NCI-H1048 (cell line): ENCODE results near the gene STX19.
A peak's percentile ranks its signal among the peaks of the same experiment; 100 is the strongest.
"Not testable (repeated sequence)": the region's sequence is repeated elsewhere in the genome, so short reads cannot be mapped to it uniquely, and the experiment has no call there.

Experiments used
- DNase-seq: peaks from one replicate; lab custom pipeline; 2025; lab: John Stamatoyannopoulos, UW

STX19 gene, protein sequence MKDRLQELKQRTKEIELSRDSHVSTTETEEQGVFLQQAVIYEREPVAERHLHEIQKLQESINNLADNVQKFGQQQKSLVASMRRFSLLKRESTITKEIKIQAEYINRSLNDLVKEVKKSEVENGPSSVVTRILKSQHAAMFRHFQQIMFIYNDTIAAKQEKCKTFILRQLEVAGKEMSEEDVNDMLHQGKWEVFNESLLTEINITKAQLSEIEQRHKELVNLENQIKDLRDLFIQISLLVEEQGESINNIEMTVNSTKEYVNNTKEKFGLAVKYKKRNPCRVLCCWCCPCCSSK

DNA sequence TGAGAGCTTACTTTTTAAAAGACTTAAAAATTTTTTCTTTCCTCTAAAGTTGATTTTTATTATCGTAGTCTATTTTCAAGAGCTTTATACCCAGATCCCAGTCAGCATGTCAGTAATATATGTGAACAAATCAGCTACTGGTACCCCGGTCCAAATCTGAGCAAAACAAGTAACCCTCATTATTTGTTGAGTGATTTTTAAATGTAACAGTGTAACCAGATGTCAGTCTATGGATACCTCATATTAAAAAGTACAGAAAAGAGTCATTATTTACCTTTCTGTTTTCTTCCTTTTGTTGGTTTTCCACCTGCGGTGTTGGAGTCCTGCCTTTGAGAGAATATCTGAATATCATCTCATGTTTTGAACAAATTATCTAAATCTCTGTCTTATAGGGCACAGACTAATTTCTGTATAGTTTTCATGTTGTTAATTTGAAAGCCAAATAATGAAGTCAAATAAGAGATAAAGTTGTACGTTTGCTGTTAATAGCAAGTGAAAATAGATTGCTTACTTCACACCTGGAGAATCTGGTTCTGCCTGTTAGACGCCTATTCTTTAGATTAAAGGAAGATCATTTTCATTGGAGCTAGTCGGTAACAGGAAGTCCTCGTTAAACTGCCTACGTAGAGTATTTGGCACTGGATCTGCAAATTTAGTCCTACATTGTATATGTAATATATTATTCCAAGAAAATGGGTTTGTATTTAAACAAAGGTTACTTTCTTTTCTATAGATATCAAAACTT lies at the start of gene STX19:
Gene STX19, minus strand, starts transcription at position 505 of the 745 bp plus-strand sequence. CDS start 13,328 bp downstream, outside the sequence.
- peak; percentile 10 for DNase-seq

DNA sequence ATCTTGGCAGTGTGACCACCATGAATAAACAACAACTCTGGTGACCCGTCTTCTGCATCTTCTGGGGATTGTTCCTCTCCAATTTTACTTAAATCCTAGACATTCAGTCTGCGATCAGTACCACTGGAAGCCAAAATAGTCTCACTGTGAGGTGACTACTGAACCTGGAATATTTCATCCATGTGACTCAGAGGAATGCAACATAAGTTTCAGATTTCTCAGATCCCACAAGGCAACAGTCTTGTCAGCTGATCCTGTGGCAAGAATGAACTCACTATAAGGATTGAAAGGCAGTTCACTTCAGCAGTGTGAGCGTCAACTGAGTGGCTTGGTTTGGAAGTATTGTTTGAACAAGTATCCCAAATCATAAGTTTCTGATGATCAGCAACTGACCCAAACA lies 47.7 kb upstream of the STX19 start:
- DNase-seq, result no peak

DNA sequence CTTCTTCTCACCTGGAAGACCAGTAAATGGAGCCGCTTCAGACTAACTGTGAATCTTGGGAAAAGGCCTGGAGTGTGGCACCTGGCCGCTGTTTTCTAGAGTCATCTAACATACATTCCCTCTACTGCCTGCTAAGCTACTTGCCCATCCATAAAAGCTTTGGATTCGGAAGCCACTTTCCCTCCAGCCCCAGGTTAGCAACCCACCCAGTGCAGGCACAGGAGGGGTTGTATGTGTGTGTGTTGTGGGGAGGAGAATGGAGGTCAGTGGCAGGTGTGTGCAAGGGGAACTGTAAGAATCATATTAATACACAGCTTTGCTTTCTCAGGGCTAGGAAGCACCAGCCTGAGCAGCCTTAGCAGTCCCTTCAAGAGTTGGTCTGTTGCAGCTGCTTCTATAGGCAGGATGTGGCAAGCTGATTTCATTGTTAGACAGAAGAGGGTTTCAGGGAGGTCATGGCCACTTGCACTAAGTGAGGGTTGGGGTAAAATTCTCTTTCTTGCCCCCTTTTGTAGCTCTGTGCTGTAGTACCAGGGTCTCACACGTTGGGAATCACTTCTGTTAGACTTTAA lies 43.4 kb upstream of the STX19 start:
- no peak for DNase-seq

DNA sequence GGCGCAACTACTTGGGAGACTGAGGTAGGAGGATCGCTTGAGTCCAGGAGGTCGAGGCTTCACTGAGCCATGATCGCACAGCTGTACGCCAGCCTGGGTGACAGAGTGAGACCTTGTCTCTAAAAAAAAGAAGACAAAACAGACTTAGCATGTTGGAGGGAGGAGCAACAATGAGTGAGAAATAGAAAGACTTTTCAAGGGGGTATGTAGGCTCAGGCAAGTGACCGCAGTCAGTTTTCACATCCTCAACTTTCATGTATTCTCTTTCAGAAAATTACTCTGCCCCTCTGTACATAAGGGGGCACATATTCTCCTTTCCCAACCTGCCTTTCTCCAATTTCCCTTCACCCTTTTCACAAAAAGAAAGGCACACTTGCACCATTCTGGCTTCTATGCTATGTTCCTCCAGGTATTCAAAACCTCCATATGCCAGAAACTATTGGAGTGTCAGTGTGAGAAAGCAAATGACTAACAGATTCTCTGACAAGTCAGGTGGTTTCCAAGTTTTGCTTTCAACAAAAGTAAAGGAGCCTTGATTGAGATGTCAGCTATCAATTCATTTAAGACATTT lies 42.0 kb upstream of the STX19 start:
- DNase-seq, result no peak

DNA sequence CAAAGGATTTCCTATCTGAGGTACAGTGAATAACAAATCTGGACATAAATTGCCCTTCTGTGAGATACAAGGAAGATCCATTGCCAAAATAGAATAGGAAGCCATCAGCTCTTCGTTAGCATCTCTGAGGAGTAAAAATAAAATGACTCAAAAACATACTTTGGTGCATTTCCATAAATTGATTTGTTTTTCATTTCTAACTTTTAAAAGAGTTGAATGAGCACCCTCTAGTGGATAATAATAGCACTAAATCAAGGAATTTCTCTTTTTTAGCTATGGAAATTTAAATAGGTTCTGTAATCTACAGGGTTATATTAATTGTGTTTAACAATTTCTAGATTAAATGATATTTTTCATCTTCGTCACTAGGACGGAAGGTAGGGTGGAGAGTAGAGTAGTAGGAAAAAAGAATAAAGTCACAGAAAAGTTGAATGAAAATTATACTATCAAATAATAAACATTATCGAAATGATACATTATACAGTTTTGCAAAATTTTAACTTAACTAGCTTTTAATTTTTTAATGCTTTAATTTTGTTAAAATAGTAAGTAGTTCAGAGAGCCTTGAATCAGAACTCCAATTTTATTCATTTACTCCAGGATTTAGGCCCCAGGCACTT lies 40.9 kb upstream of the STX19 start:
- peak; percentile 28 for DNase-seq

DNA sequence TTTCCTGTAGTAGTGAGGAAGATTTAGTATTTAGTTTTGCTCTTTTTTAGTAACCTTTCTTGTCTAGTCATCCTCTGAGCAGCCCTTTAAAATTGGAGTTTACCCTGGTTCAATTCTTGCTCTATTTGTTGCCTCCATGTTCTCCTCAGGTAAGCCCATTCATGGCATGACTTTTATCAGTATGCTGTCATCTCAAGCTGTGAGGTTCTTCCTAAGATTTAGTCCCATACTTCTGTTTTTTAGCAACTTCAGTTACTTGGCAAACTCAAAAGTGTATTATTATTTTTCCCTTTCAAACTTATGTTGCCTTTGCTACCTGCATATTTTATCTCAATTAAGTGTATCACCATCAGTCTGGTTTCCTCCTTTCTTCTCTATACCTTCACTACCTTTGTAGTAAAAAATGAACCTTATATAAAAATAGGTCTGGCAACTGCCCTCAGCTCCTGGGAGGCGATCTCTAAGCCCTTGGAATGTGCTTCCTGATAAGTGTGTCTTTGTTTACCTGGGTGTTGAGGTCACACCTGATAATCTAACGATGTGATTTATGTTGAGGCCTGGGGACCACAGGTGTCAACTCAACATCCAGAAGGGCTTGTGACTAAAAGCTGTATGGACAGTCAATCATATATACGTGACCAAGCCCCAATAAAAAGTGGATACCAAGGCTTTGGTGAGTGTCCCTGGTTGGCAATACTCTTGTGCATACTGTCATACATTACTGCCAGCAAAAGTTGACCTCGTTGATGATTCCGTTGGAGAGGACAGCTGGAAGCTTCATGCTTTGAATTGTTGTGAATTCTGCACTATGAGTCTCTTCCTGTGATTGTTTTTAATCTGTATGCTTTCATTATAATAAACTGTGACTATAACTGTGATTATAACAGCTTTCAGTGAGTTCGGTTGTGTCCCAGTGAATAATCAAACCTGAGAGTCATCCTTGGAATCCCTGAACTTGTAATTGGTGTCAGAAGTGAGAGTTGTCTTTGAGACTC lies 38.4 kb upstream of the STX19 start:
- no peak for DNase-seq

DNA sequence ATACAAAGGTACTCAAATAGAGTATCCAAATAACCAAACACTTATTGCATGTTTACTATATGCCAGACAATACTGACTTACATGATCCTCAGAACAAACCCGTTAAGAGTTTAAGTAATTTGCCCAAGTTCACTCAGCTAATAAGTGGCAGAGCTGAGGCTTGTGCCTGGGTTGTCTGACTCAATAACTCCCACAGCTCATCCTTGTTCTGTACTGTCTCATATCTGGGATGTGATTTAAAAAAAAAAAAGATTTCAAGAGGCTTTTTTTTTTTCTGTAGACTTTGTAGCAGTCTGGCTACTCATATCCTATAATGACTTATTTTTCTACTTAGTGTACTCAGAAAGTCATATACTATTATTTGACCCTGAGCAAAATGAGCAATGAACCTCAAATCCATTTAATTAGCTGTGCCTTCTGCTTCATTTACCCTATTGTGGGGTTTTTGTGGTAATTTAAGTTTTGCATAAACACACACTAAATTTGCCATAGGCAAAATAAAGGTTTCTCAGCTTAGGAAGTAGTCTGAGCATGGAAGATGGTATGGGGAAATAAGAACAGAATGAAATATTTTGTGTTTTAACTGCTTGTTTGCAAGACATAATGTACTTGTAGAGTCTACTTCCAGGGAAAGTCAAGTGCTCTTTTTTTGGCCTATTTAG lies 37.6 kb upstream of the STX19 start:
- no peak for DNase-seq

DNA sequence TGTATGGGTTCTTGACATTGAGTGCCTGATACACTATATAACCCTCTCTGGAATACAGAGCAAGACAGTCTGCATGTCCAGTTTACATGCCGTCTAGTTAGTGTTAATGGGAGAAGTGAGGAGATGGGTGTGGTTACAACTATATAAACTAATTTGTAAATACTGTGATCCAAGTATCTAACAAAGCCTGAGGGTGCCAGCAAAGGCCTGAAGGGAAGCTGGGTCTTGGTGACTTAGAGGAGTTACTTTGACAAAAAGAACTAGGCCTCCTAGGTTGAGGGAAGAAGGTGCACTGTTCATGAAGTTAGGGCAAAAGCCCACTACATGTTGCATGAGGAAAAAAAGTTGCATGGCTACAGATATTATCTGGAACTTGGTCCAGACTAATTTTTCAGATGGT lies 36.7 kb upstream of the STX19 start:
- no peak for DNase-seq

DNA sequence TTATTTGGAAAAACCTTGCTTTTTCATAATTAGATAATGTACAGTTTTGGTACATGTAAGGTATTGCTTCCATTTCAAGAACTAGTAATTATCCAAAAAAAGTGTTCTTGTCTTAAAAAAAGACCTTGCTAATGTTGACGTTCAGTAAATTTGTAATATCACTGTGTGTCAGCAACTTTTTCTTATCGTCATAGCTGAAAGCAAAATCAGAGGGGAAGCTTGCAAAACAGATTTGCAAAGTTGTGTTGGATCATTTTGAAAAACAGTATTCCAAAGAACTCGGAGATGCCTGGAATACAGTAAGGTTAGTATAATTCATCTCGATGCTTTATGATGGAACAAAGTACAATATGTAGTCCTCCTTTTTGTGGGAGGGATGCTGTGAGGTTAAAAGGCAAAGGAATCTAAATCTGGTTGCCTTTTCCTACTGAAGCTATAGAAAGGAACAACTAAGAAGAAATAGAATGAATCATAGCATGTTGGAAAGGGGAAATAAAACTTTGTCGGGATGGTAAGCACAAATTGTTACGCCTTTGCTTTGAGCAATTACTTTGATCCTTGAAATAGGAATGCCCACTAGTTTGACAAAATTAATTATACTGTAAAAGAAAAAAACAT lies 36.0 kb upstream of the STX19 start:
- no peak for DNase-seq

DNA sequence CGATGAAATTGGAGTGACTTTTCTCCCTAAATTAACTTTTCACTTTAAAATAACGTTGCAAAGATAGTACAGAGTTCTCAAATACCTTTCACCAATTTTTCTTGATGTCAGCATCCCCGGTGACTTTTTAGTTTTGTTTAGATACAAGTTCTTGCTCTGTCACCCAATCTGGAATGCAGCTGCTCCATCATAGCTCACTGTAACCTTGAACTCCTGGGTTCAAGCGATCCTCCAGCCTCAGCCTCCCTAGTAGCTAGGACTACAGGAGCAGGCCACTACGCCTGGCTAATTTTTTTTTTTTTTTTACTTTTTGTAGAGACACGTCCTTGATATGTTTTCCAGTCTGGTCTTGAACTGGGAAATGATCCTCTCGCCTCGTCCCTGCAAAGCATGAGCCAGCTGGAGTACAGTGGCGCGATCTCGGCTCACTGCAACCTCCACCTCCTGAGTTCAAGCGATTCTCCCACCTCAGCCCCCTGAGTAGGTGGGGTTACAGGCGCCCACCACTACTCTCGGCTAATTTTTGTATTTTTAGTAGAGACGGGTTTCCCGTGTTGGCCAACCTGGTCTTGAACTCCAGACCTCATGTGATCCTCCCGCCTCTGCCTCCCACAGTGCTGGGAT lies 35.2 kb upstream of the STX19 start:
- no peak for DNase-seq

DNA sequence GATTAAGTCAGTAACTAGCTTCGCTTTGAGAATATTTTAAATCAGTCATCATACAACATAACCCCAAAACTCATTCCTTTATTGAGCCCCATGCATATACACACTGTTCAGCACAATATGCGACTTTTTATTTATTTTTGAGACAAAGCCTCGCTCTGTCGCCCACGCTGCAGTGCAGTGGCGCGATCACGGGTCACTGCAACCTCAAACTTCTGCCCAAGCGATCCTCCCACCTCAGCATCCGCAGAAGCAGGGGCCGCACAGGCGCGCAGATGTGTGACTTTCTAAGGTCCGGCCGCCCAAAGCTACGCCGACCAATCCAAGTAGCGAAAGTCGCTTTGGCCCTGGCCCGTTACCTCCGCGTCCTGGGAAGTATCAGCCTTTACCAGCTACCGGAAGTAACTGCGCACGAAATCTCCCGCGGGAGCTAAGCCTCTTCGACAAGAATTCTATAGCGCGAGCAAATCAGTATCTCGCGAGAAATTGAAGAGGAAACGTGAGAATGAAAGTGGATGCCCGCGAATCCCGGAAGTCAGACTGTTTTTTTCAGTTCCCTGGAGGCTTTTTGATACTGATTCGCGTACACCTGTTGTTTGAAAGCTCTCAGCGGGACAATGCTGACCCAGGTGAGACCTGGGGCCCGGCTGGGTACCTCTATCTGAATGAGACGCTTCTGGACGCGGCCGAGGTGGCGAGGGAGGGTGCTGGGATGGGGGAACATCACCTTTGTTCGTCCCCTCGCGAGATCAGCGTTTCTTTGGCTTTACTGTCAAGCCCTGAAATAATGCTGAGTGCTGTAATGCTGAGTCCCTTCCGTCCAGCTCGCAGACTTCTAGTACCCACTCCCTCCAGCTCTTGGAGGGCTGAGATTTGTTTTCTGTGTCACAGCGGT lies 34.4 kb upstream of the STX19 start, which contains the start of the genes DHFR2 and NSUN3:
Gene DHFR2, minus strand, starts transcription at position 404 of the 892 bp plus-strand sequence. CDS start 1,405 bp downstream, outside the sequence.
Gene NSUN3, plus strand, starts transcription at position 549 of the 892 bp plus-strand sequence. Its CDS starts 66 bp downstream, at position 615.
- DNase-seq, result peak; percentile 75

DNA sequence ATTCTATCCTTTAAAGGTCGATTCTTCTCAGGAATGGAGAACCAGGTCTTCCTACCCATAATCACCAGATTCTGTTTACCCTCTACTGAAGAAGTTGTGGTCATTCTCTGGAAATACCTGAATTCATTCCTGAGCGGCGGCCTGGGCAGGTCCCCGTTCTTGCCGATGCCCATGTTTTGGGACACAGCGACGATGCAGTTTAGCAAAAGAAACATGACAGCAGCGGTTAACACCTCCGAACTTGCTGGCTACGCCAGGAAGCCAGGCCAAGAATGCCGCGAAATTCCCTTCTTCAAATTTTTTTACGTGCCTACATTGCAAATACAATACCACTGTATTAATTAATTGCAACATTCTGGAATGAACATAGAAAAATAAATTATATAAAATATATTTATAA lies 32.9 kb upstream of the STX19 start:
- DNase-seq, result no peak

DNA sequence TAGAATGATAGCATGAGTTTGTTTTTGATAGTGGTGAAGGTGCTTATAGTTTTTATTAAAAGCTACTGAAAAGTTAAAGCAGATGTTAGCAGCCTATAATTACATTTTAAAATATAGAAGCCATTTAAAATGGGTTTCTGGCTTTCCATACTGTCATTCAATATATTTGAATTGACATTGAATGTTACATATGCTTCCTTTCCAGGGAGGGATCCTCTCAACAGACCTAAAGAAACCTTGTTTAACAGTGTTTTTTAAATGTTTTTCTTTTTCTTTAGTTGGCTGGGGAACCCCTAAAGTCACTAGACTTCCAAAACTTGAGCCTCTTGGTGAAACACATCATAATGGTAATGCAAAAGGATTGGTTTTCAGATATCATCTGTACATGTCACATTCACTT lies 22.1 kb upstream of the STX19 start:
- no peak for DNase-seq

DNA sequence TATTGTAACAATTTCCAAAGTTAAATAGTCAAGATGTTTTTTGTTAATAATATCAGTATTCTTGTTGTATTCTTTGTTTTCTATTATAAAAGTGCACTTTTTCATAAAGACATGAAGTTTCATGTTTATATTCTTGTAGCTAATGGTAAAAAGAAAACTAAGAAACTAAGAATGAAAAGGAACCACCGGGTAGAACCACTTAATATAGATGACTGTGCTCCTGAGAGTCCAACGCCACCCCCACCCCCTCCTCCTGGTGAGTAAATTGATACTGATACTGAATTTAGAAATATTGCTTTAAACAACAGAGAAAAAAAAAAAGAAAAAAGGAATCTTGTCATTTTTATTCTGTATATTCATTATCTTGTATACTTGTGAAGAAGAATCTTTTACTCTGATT lies 20.9 kb upstream of the STX19 start:
- DNase-seq, result no peak

DNA sequence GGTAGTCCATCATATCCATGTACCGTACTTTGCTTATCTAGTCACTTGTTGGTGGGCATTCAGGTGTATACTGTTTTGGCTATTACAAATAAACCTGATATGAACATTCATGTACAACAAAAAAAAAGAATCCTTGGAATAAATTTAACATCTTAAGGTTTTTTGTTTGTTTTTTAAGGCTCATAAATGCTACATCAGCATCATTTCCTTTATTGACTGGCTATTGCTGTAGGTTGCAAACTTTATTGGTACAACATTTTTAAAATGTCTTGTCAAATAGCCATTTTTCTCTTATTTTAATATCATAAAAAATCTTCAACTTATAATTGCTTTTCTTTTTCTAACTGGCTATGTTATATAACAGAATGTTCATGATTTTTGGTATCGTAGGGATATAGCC lies 18.1 kb upstream of the STX19 start:
- DNase-seq, result no peak

DNA sequence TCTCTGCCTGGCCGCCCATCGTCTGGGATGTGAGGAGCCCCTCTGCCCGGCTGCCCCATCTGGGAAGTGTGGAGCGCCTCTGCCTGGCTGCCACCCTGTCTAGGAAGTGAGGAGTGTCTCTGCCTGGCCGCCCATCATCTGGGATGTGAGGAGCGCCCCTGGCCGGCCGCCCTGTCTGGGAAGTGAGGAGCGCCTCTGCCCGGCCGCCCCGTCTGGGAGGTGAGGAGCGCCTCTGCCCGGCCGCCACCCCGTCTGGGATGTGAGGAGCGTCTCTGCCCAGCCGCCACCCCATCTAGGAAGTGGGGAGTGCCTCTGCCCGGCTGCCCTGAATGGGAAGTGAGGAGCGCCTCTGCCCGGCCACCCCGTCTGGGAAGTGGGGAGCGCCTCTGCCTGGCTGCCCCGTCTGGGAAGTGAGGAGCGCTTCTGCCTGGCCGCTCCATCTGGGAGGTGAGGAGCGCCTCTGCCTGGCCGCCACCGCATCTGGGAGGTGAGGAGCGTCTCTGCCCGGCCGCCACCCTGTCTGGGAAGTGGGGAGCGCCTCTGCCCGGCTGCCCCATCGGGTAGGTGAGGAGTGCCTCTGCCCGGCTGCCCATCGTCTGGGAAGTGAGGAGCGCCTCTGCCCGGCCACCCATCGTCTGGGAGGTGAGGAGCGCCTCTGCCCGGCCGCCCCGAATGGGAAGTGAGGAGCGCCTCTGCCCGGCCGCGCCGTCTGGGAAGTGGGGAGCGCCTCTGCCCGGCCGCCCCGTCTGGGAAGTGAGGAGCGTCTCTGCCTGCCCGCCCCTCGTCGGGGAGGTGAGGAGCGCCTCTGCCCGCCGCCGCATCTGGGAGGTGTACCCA lies 15.9 kb upstream of the STX19 start:
- DNase-seq, result not testable (repeated sequence)

DNA sequence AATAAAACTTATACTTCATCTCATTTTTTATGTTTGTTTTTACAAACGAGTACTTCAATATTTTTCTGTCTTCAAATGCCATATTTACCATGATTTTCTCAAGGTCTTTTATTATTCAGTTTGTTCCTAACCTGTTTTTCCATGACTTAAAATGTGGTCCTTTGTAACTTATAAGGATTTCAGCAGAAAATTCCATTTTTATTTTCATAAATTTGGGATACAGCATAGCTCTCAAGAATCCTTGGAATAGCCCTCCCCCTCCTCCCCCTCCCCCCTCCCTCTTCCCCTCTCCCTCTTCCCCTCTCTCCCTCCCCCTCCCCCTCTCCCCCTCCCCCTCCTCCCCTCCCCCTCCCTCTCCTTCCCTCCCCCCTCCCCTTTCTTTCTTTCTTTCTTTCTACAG lies 14.9 kb upstream of the STX19 start:
- DNase-seq, result no peak
